NCI-H2081 treated with DMSO at 0.1 percent for 48 hours (cell line): ENCODE measurements around the gene BTBD8.
"Not testable (repeated sequence)": the region's sequence is repeated elsewhere in the genome, so short reads cannot be mapped to it uniquely, and the experiment has no call there.

Source experiments
- DNase-seq: peaks from one replicate; lab custom pipeline; 2025; lab: John Stamatoyannopoulos, UW

The BTBD8 gene

GRCh38 chr1:92080128-92080985 is at the start of gene BTBD8:
Gene BTBD8, plus strand, starts transcription at chr1:92080345. Its CDS starts 227 bp downstream, at chr1:92080572.
- DNase-seq, result no peak

DNA sequence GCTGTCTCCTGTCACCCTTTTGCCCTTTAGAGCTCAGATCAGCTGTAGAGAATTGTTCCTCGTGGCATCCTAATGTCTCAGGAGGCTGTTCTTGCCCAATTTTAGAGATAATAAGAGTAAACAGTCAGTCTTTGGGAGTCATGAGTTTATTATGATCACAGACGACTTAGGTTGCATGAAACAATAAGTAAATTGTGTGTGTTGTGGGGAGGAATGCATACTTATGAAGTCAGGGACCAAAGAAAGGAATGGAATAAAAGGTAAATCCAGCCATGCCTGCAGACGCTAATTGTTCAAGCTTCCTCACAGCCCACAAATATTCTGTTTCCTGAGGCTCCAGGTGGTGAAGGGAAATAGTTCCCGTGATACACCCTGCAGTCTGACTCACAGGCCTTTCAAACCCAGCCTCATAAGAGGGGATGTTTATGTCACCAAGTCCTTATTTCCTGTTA is 49.5 kb upstream of the BTBD8 start:
- DNase-seq, result no peak

- DNase-seq, result no peak
These were observed 48.6 kb upstream of the BTBD8 start for GRCh38 chr1:92031281-92032110.

DNA sequence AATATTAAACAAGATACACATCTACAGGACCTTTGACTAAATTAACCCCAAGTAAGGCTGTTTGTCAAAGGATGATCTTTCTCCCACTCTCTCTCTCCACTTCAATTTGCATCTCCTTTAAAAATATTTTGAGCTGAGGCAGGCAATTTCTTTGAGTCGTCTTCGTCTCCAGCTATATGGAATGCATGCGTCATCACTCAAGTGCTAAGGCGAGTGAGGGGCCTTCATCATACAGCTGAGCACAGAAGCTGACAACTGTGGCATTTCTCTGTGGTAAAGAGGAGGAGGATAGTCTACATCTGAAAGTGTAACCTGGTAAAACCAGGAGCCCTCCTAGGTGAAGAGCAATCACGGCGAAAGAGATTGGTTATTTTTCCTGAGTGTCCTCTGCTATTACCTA is 42.7 kb upstream of the BTBD8 start:
- DNase-seq, result no peak

DNA sequence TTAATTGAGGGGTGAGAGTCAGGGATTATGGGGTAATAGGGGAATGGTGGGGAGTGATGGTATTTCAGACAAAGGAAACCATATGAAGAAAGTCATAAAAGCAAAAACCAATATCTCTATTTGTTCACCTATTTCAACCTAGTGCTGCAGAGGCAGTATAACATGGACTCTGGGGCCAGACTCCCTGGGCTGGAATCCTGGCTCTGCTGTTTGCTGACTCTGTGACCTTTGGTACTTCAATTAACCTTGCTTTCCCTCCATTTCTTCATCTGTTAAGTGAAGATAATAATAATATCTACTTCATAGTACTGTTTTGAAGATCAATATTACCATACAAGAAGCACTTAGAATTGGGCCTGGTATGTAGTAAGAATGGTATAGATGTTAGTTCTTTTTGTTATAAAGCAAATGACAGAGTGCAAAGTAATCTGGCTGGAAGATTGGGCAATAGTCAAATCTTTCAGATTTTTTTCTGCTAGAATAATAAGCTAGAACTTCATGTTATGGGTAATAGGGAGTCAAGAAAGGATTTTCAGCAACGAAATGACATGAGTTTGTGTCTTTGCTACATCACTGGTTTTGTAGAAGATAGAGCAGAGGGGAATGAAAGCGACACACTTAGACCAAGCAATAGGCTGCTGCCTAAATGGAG is 41.3 kb upstream of the BTBD8 start:
- no peak for DNase-seq

- no peak for DNase-seq
These were observed 39.2 kb upstream of the BTBD8 start for GRCh38 chr1:92040971-92041370.

GRCh38 chr1:92043621-92044020 is 36.5 kb upstream of the BTBD8 start:
- DNase-seq, result no peak

DNA sequence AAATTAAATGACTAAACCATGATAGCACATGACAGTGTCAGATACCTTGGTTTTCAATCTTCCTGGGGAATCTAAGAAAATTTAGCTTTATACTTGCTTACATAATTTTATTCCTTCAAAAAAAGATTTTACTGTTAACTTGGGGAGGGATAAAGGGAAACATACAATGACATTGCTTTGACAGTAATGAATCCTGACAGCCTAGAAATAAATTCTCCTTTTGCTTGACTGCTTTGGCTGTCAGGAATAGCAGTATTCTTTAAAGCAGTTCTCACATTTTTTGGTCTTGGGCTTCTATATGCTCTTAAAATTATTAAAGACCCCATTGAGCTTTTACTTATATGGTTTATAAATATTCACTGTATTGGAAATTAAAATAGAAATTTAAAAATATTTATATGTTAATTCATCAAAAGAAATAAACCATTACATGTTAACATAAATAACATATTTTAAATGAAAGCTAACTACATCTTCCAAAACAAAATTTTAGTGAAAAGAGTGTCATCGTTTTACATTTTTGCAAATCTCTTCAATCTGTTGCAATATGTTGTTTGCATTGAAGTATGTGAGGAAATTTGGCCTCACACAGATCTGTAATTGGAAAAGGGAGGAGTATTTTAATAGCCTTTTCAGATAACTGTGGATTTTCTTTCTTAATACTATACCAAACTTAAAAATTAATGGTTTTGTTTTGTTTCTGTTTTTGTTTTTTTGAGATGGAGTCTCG is 34.2 kb upstream of the BTBD8 start:
- no peak for DNase-seq

- no peak for DNase-seq
These were observed 28.2 kb upstream of the BTBD8 start for GRCh38 chr1:92051948-92052347.

DNA sequence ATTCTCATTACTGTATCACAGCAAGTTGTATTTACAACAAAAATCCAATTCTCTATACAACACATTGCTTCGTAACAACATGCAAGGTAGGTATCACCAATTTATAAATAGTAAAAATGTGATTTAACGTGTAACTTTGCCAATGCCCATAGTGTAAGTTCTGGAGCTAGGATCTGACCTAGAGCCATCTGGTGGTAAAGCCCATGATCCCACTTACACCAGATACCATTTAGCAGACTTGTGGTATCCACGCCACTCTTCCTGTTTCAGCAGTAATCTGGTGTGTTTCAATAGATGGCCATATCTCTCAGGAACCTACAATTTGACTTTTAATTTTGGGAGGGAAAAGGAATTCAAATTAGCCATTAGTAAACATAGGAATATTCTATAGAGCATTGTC is 15.1 kb upstream of the BTBD8 start:
- DNase-seq, result no peak

GRCh38 chr1:92066321-92066720 is 13.8 kb upstream of the BTBD8 start:
- no peak for DNase-seq

DNA sequence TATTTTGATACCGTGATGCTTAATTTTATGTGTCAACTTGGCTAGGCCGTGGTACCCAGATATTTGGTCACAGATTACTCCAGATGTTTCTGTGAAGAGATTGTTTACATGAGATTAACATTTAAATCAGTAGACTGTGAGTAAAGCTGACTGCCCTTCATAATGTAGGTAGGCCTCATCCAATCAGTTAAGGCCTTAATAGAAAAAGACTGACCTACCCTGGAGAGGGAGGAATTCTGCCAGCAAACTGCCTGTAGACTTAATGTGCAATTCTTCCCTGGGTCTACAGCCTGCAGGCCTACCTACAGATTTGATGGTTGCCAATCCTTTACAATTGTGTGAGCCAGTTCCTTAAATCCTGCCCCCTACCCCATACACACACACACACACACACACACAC is 9.3 kb upstream of the BTBD8 start:
- no peak for DNase-seq

GRCh38 chr1:92074446-92074845 is 5.7 kb upstream of the BTBD8 start:
- DNase-seq, result not testable (repeated sequence)

DNA sequence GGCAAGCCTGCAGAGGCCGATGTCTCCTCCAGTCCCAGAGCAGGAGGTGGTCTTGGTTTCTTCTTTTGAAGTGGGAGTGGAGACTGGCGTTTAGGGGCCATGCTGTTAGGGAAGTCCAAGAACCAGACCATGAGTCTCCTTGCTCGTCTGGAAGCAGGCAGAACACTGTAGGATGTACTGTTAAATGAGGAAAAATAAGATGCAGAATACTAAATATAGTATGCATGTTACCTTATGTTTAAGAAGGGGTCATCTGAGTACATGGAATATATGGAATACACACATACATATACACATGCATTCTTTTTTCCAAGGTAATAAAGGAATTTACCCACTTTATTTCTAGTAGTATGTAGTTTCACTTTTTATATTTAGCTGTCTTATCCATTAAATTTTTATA is 4.8 kb upstream of the BTBD8 start, which contains the start of gene SETSIP:
Gene SETSIP (minus strand): TSS at position 101 of the 400 bp plus-strand sequence. CDS start 0 bp downstream, at position 101.
- DNase-seq, result no peak

GRCh38 chr1:92076363-92076762 is 3.8 kb upstream of the BTBD8 start:
- DNase-seq, result no peak

DNA sequence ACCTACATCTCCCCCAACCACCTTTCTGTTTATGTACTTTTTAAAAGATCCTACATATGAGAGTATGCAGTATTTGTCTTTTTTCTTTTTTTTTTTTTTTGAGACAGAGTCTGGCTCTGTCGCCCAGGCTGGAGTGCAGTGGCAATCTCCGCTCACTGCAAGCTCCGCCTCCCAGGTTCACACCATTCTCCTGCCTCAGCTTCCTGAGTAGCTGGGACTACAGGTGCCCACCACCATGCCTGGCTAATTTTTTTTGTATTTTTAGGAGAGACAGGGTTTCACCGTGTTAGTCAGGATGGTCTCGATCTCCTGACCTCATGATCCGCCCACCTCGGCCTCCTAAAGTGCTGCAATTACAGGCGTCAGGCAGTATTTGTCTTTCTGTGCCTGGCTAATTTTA is 2.1 kb upstream of the BTBD8 start:
- not testable (repeated sequence) for DNase-seq

- no peak for DNase-seq
These were observed 704 bp upstream of the BTBD8 start for GRCh38 chr1:92079441-92079840.

DNA sequence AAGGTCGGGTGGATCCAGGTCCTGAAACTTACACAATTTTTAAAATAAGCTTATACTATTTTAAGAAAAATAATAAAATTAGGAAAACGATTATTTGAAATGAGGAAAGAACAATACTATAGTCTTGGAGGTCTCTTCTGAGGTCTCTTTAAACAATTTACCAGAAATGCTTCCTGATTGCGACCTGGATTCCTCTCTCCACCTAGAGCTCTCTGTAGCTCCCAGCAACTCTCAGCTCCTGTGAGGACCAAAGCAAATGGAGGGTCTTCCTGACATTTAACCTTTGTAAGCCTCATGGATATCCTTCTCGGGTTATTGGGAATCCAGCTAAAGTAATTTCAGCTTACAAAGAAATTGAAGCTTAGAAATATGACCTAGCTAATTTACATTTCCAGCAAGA is 886 bp downstream of the BTBD8 start:
- DNase-seq, result no peak

- no peak for DNase-seq
These were observed 4.5 kb downstream of the BTBD8 start for GRCh38 chr1:92084651-92085050.

DNA sequence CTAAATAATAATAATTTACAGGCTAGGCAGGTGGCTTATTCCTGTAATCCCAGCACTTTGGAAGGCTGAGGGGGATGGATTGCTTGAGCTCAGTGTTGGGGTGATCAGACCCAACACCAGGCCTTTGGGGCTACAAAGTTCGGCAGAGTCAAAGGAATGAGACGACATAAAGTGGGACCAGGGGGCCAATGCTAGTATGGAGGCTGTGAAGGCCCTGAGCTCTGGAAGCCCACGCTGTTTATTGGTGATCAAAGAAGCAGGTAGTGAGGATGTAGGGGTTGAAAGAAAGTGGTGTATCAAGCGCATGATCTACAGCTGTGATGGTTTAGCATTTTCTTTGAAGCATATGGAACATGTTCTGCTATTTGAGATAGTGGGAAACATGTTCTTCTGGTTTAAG is 5.6 kb downstream of the BTBD8 start:
- DNase-seq, result no peak

- no peak for DNase-seq
These were observed 7.4 kb downstream of the BTBD8 start for GRCh38 chr1:92087542-92087941.

- no peak for DNase-seq
These were observed 11.5 kb downstream of the BTBD8 start for GRCh38 chr1:92091625-92092024.
